GM12878 (cell line): ENCODE results near the gene ARHGAP19. TPM values are rescaled to one million over a fixed set of nuclear protein-coding genes. Genes with fewer than 3 reads are reported as not detected.

Experiments used
- ATAC-seq: fragments of 200-7000 bp; cut with Tn5 transposase; 3 replicates; pipeline ENCODE4 v1.9.1; 2020; ENCODE audit warnings: mild to moderate bottlenecking, moderate library complexity
- BruUV-seq: library from RNA; stranded (reverse); fragments of 400-500 nt; replicated peaks from 2 replicates; lab custom pipeline; 2021; lab: Mats Ljungman, UMichigan
- CTCF ChIA-PET: fragments of 300-600 bp; sonication (Branson Sonifier 250); formaldehyde crosslinking; extraction: SDS; loops from one replicate; lab custom pipeline; 2021; ENCODE audit warnings: inconsistent platforms; lab: Yijun Ruan, JAX
- POLR2A ChIA-PET: fragments of 350-600 bp; formaldehyde crosslinking; extraction: SDS; loops from one replicate; lab custom pipeline; 2021; ENCODE audit warnings: inconsistent platforms; lab: Charles Lee
- RAD21 ChIA-PET: fragments of 300-600 bp; sonication (Branson Sonifier 250); formaldehyde crosslinking; loops from one replicate; lab custom pipeline; 2023; ENCODE audit warnings: antibody characterized with exemption; ENCODE audit not compliant: unreplicated experiment; lab: Charles Lee
- SMC1A ChIA-PET: fragments of 300-600 bp; sonication (Branson Sonifier 250); formaldehyde crosslinking; loops from one replicate; lab custom pipeline; 2023; ENCODE audit not compliant: unreplicated experiment, uncharacterized antibody; lab: Charles Lee
- DNase-seq: peaks from one replicate; pipeline ENCODE4 v3.0.0-alpha.2; 2011; ENCODE audit warnings: low read depth, low spot score
- FAIRE-seq: peaks from 3 replicates; lab custom pipeline; 2011; peaks lifted over from hg19 to GRCh38; lab: Jason Lieb, UNC
- H2AFZ ChIP-seq: 2 replicates; pipeline ENCODE4 v1.6.0; 2011; ENCODE audit warnings: low read depth, low read length, control low read depth; ENCODE audit not compliant: control insufficient read depth
- H3K27ac ChIP-seq: 2 replicates; pipeline ENCODE4 v1.5.1; 2011; ENCODE audit warnings: control low read depth; ENCODE audit not compliant: control insufficient read depth, insufficient read depth
- H3K27me3 ChIP-seq, 2 experiments: replicated peaks in 1 of 2; 2 replicates each; pipeline versions ENCODE4 v1.6.0 to v1.6.1; 2011; ENCODE audit warnings: low read length in 1 of 2; ENCODE audit not compliant: control insufficient read depth in 2 of 2, insufficient read depth in 2 of 2
- H3K36me3 ChIP-seq, 2 experiments: 2 replicates each; pipeline ENCODE4 v1.5.1; 2011; ENCODE audit warnings: low read length in 1 of 2; ENCODE audit not compliant: control insufficient read depth in 2 of 2, insufficient read depth in 2 of 2
- H3K4me1 ChIP-seq: 2 replicates; pipeline ENCODE4 v1.6.1; 2011; ENCODE audit warnings: mild to moderate bottlenecking, low read length, moderate library complexity, mixed read lengths; ENCODE audit not compliant: control insufficient read depth, insufficient read depth
- H3K4me2 ChIP-seq: 2 replicates; pipeline ENCODE4 v1.6.0; 2011; ENCODE audit warnings: control low read depth; ENCODE audit not compliant: control insufficient read depth, insufficient read depth
- H3K4me3 ChIP-seq: fragments of 200-600 bp; sonication (generic); 2 replicates; pipeline ENCODE4 v1.5.1; 2016
- H3K79me2 ChIP-seq: 2 replicates; pipeline ENCODE4 v1.6.0; 2011; ENCODE audit warnings: low read length; ENCODE audit not compliant: control insufficient read depth, insufficient read depth
- H3K9ac ChIP-seq: 2 replicates; pipeline ENCODE4 v1.8.0; 2011; ENCODE audit warnings: low read length, control low read depth, mixed read lengths; ENCODE audit not compliant: control insufficient read depth, insufficient read depth
- H3K9me3 ChIP-seq: replicated peaks from 3 replicates; pipeline ENCODE4 v1.5.1; 2011; ENCODE audit warnings: mild to moderate bottlenecking, low read length; ENCODE audit not compliant: control insufficient read depth, insufficient read depth
- H4K20me1 ChIP-seq: 2 replicates; pipeline ENCODE4 v1.6.0; 2011; ENCODE audit not compliant: control insufficient read depth, insufficient read depth
- ATF2 ChIP-seq: IDR thresholded peaks from 2 replicates; pipeline ENCODE4 v1.6.1; 2012; ENCODE audit warnings: low read length, inconsistent platforms
- ESRRA ChIP-seq: IDR thresholded peaks from 2 replicates; pipeline ENCODE4 v1.6.1; 2012; ENCODE audit warnings: mild to moderate bottlenecking, low read length, improper control_type of control experiment
- HDGF ChIP-seq: fragments of 450-650 bp; IDR thresholded peaks from 2 replicates; pipeline ENCODE4 v1.6.1; 2016; ENCODE audit warnings: antibody characterized with exemption
- MTA3 ChIP-seq: IDR thresholded peaks from 2 replicates; pipeline ENCODE4 v1.6.1; 2012; ENCODE audit warnings: low read length, inconsistent platforms, borderline replicate concordance
- NKRF ChIP-seq: fragments of 450-650 bp; conservative IDR thresholded peaks from 2 replicates; pipeline ENCODE4 v1.6.1; 2017; ENCODE audit warnings: mild to moderate bottlenecking, moderate library complexity
- NR2C2 ChIP-seq: IDR thresholded peaks from 2 replicates; pipeline ENCODE4 v1.6.1; 2011; ENCODE audit warnings: borderline replicate concordance, low read depth; ENCODE audit not compliant: control insufficient read depth, insufficient read length
- RAD51 ChIP-seq: fragments of 450-650 bp; IDR thresholded peaks from 2 replicates; pipeline ENCODE4 v1.6.1; 2016; ENCODE audit warnings: moderate library complexity, mild to moderate bottlenecking, inconsistent platforms
- RUNX3 ChIP-seq: IDR thresholded peaks from 2 replicates; pipeline ENCODE4 v1.6.1; 2012; ENCODE audit warnings: low read length, inconsistent platforms
- SREBF2 ChIP-seq: IDR thresholded peaks from 2 replicates; pipeline ENCODE4 v1.6.1; 2012; ENCODE audit warnings: mild to moderate bottlenecking, low read length
- STAT1 ChIP-seq: fragments of 450-650 bp; conservative IDR thresholded peaks from 2 replicates; pipeline ENCODE4 v1.6.1; 2014; ENCODE audit warnings: antibody characterized with exemption, mild to moderate bottlenecking
- USF1 ChIP-seq: IDR thresholded peaks from 2 replicates; pipeline ENCODE4 v1.6.1; 2011; ENCODE audit warnings: borderline replicate concordance, low read depth, mild to moderate bottlenecking, moderate library complexity, mixed read lengths, low read length; ENCODE audit not compliant: insufficient read depth; ENCODE audit errors: extremely low read length
- ZNF207 ChIP-seq: fragments of 450-650 bp; IDR thresholded peaks from 2 replicates; pipeline ENCODE4 v1.6.1; 2014; ENCODE audit warnings: antibody characterized with exemption, mild to moderate bottlenecking, borderline replicate concordance
- WGBS: methylation state at CpG from one replicate; pipeline ENCODE4 v1.1.6; 2016; ENCODE audit warnings: low lambda C conversion rate; ENCODE audit not compliant: insufficient replicate concordance, insufficient coverage; ENCODE audit errors: missing lambda C conversion rate; 5-methylcytosine and 5-hydroxymethylcytosine counted together
- in situ Hi-C: fragments of 300-500 bp; cut with MboI; formaldehyde crosslinking; loops from 9 replicates; pipeline ENCODE4 v1.14.3; 2018; ENCODE audit warnings: mixed read lengths
- intact Hi-C: fragments of 100-400 bp; cut with micrococcal nuclease; formaldehyde crosslinking; loops from one replicate; pipeline ENCODE4 v1.14.2; 2022; ENCODE audit not compliant: unreplicated experiment
- polyA plus RNA-seq, 11 experiments: library from polyadenylated mRNA; depleted of rRNA in 4 of 11; unstranded in 6 of 11; stranded (reverse) in 5 of 11; fragments of >200 nt; fragmentation: Nextera tagmentation in 4 of 11; fragmentation: Illumina TruSeq in 1 of 11; extraction: Ambion mirVana in 4 of 11; extraction: Trizol in 1 of 11; gene quantifications; 1 replicate in 1 of 11; 2 replicates in 10 of 11; pipeline versions ENCODE4 v1.2.1 to v1.2.3, GENCODE V29; 2011 to 2016; ENCODE audit warnings: inconsistent platforms in 2 of 11, missing spikeins in 2 of 11, low read depth in 1 of 11
- total RNA-seq, 4 experiments: library from RNA; depleted of rRNA in 3 of 4; stranded (reverse); fragments of >200 nt in 3 of 4; fragmentation: Illumina TruSeq in 1 of 4; extraction: Trizol in 1 of 4; gene quantifications; 2 replicates each; pipeline versions ENCODE4 v1.2.1 to v1.2.3, GENCODE V29; 2013 to 2021
- TF ChIP-seq, protein P1 (sequence below): fragments of 450-650 bp; formaldehyde crosslinking; IDR thresholded peaks from 2 replicates; pipeline ENCODE4 v1.5.0; 2022; ENCODE audit warnings: mild to moderate bottlenecking, missing genetic modification characterization
- TF ChIP-seq, protein P2 (sequence below): IDR thresholded peaks from 2 replicates; pipeline ENCODE4 v1.6.1; 2011; ENCODE audit warnings: low read depth, low read length, improper control_type of control experiment, borderline replicate concordance

ARHGAP19 gene
- total and polyA plus RNA-seq, 10 of the 15 experiments (the other 5 are each of a cell fraction or from before 2014, with no cell fraction given) = 13.3 to 40.7 (median 22.6) TPM

GRCh38 chr10:97178074-97178473 lies 114.4 kb downstream of the ARHGAP19 start:
- POLR2A ChIA-PET = no interaction called here
- in situ Hi-C loops = no loop called here
- H4K20me1 ChIP-seq = no peaks in the 10 kb centered on the region
- TF ChIP-seq HDGF (no peak), RUNX3 (no peak), ESRRA (no peak), NKRF (no peak), ATF2 (no peak), USF1 (no peak), RAD51 (no peak), ZNF207 (no peak), MTA3 (no peak), STAT1 (no peak), SREBF2 (no peak), NR2C2 (no peak)
- TF ChIP-seq, protein P1, sequence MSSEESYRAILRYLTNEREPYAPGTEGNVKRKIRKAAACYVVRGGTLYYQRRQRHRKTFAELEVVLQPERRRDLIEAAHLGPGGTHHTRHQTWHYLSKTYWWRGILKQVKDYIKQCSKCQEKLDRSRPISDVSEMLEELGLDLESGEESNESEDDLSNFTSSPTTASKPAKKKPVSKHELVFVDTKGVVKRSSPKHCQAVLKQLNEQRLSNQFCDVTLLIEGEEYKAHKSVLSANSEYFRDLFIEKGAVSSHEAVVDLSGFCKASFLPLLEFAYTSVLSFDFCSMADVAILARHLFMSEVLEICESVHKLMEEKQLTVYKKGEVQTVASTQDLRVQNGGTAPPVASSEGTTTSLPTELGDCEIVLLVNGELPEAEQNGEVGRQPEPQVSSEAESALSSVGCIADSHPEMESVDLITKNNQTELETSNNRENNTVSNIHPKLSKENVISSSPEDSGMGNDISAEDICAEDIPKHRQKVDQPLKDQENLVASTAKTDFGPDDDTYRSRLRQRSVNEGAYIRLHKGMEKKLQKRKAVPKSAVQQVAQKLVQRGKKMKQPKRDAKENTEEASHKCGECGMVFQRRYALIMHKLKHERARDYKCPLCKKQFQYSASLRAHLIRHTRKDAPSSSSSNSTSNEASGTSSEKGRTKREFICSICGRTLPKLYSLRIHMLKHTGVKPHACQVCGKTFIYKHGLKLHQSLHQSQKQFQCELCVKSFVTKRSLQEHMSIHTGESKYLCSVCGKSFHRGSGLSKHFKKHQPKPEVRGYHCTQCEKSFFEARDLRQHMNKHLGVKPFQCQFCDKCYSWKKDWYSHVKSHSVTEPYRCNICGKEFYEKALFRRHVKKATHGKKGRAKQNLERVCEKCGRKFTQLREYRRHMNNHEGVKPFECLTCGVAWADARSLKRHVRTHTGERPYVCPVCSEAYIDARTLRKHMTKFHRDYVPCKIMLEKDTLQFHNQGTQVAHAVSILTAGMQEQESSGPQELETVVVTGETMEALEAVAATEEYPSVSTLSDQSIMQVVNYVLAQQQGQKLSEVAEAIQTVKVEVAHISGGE (CRISPR knock-in tag) = no peak
- TF ChIP-seq, protein P2, sequence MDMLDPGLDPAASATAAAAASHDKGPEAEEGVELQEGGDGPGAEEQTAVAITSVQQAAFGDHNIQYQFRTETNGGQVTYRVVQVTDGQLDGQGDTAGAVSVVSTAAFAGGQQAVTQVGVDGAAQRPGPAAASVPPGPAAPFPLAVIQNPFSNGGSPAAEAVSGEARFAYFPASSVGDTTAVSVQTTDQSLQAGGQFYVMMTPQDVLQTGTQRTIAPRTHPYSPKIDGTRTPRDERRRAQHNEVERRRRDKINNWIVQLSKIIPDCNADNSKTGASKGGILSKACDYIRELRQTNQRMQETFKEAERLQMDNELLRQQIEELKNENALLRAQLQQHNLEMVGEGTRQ = no peak

More at GRCh38 chr10:97178074-97178473, 114.4 kb downstream of the ARHGAP19 start:
- no peaks in the 10 kb centered on the region for H3K9me3 ChIP-seq
- peaks cover 4 to 8% of the 10 kb centered on the region in 2 experiments; a peak in 3 of 4 replicates for H3K27me3 ChIP-seq
- no peak for DNase-seq
- no peak overlapping the region for H3K27ac ChIP-seq
- H3K79me2 ChIP-seq = no peaks in the 10 kb centered on the region
- no TSS peak for BruUV-seq
- intact Hi-C loops = no loop called here
- no peak for FAIRE-seq
- no peak overlapping the region for H3K4me2 ChIP-seq
- no peaks in the 10 kb centered on the region for H3K4me1 ChIP-seq
- H3K36me3 ChIP-seq = no peaks in the 10 kb centered on the region
- ATAC-seq = no peak
- ChIA-PET RAD21 (no interaction called here), CTCF (interaction anchor here (0.7 to 1.0 kb wide), 3 partner anchors 96 to 626 kb away, joined by 3 to 4 read pairs (median 3); no protein-coding TSS in a partner anchor), SMC1A (no interaction called here)
- H3K9ac ChIP-seq = no peak overlapping the region
- no peak overlapping the region for H2AFZ ChIP-seq
- WGBS = 45% methylated on average over 5 of the region's 5 CpGs
- H3K4me3 ChIP-seq = no peak overlapping the region
